ENCODE data around the gene TRAPPC6A. TPM values are rescaled to one million over a fixed set of nuclear protein-coding genes. Genes with fewer than 3 reads are reported as not detected.

Gene TRAPPC6A
- total and polyA plus RNA-seq, 9 of the 15 experiments (the other 6 are each of a cell fraction or from before 2014, with no cell fraction given): 0.82 to 23.6 (median 11.6) TPM

DNA sequence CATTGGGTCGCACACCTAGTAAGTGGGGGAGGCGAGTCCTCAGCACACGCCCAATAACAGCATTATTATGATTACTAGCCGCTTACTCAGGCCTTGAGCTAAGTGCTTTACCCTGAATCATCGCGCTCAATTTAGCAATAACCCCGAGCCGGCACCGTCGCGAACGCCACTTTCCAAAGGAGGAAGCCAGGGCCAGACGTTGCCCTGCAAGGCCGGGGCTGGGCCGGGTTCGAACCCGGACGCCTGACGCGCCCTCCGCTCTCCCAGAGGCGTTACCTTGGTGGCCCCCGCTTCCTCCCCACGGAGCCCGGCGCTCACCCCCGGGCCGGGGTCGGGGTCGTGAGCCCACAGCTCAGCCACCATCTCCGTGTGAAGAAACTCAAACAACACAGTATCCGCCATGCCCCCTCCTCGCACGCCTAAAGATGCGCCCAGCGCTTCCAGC, at the start of gene TRAPPC6A (continued):
- TF ChIP-seq SMARCC2 (IDR thresholded peaks at IDR 0.05; ENCODE audit: low read depth) (no peak), XRCC4 (IDR thresholded peaks at IDR 0.05; ENCODE audit: extremely low read depth, insufficient read depth, insufficient read length) (no peak), TCF7L2 (IDR thresholded peaks at IDR 0.05; ENCODE audit: low read depth, low read length) (no peak), FOXP1 (CRISPR knock-in tag; IDR thresholded peaks at IDR 0.05) (peak; percentile 53; the same call in 1 of the 2 replicates), ZBTB17 (CRISPR knock-in tag; IDR thresholded peaks at IDR 0.05) (0 out of 2 replicates have a peak, but pooled peaks have one; percentile 19), TAF9B (IDR thresholded peaks at IDR 0.05; ENCODE audit: partially characterized antibody) (peak; percentile 69), BACH1 (tag; IDR thresholded peaks at IDR 0.05) (no peak), MBD2 (IDR thresholded peaks at IDR 0.05; ENCODE audit: borderline replicate concordance, low read depth) (no peak), BDP1 (IDR thresholded peaks at IDR 0.05; ENCODE audit: insufficient read depth, insufficient read length) (no peak), SREBF1 (IDR thresholded peaks at IDR 0.05; ENCODE audit: borderline replicate concordance, low read depth, low read length) (no peak), DMBX1 (CRISPR knock-in tag; IDR thresholded peaks at IDR 0.05; ENCODE audit: borderline replicate concordance) (no peak), IFI16 (CRISPR knock-in tag; IDR thresholded peaks at IDR 0.05) (no peak), MTA1 (IDR thresholded peaks at IDR 0.05; ENCODE audit: borderline replicate concordance) (no peak), BCL6 (CRISPR knock-in tag; IDR thresholded peaks at IDR 0.05) (no peak), TGIF2 (CRISPR knock-in tag; IDR thresholded peaks at IDR 0.05) (no peak), ZNF583 (CRISPR knock-in tag; IDR thresholded peaks at IDR 0.05) (no peak), CBFB (CRISPR knock-in tag; IDR thresholded peaks at IDR 0.05) (no peak), ZNF239 (CRISPR knock-in tag; IDR thresholded peaks at IDR 0.05) (no peak), C11orf30 (IDR thresholded peaks at IDR 0.05; ENCODE audit: low read depth) (no peak), THRAP3 (IDR thresholded peaks at IDR 0.05; ENCODE audit: borderline replicate concordance) (no peak), FOXA3 (CRISPR knock-in tag; conservative IDR thresholded peaks at IDR 0.05 in 1 of 2, IDR thresholded peaks at IDR 0.05 in 1 of 2) (no peak; a peak in 1 of 4 replicates), TEAD1 (CRISPR knock-in tag; IDR thresholded peaks at IDR 0.05) (peak in 1 of 2 experiments; percentile 82; a peak in 1 of 4 replicates), MXI1 (IDR thresholded peaks at IDR 0.05; ENCODE audit: low read depth, low read length) (no peak), FUS (optimal IDR thresholded peaks at IDR 0.05; ENCODE audit: low read depth, low read length) (no peak), GABPB2 (CRISPR knock-in tag; conservative IDR thresholded peaks at IDR 0.05) (no peak)
- TF ChIP-seq, protein P1, sequence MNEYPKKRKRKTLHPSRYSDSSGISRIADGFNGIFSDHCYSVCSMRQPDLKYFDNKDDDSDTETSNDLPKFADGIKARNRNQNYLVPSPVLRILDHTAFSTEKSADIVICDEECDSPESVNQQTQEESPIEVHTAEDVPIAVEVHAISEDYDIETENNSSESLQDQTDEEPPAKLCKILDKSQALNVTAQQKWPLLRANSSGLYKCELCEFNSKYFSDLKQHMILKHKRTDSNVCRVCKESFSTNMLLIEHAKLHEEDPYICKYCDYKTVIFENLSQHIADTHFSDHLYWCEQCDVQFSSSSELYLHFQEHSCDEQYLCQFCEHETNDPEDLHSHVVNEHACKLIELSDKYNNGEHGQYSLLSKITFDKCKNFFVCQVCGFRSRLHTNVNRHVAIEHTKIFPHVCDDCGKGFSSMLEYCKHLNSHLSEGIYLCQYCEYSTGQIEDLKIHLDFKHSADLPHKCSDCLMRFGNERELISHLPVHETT (CRISPR knock-in tag; conservative IDR thresholded peaks at IDR 0.05 in 1 of 2, IDR thresholded peaks at IDR 0.05 in 1 of 2): no peak
- TF ChIP-seq, protein P2, sequence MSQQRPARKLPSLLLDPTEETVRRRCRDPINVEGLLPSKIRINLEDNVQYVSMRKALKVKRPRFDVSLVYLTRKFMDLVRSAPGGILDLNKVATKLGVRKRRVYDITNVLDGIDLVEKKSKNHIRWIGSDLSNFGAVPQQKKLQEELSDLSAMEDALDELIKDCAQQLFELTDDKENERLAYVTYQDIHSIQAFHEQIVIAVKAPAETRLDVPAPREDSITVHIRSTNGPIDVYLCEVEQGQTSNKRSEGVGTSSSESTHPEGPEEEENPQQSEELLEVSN (IDR thresholded peaks at IDR 0.05; ENCODE audit: borderline replicate concordance in 1 of 2, extremely low read depth in 1 of 2, insufficient read depth in 1 of 2, insufficient read length in 1 of 2, low read depth in 1 of 2, low read length in 1 of 2, poor library complexity in 1 of 2, severe bottlenecking in 1 of 2): no peak

Data from K562 (cell line).